Neural crest cell (in vitro differentiated cells): Measurements from ENCODE around the gene OR2J3. TPM values are rescaled to one million over a fixed set of nuclear protein-coding genes. Genes with fewer than 3 reads are reported as not detected.
"Not testable (repeated sequence)": the region's sequence is repeated elsewhere in the genome, so short reads cannot be mapped to it uniquely, and the experiment has no call there.

Experiments
- DNase-seq: peaks from one replicate; pipeline ENCODE4 v3.0.0; 2021; ENCODE audit warnings: low read depth, mixed read lengths, low spot score
- H3K27ac Mint-ChIP-seq: one replicate; pipeline ENCODE4 v1.8.0; 2021; ENCODE audit warnings: mild to moderate bottlenecking, mixed read lengths; ENCODE audit not compliant: unreplicated experiment
- H3K27me3 Mint-ChIP-seq: 2 replicates; pipeline ENCODE4 v1.8.0; 2021; ENCODE audit warnings: low read depth, mild to moderate bottlenecking, mixed read lengths
- H3K36me3 Mint-ChIP-seq: 2 replicates; pipeline ENCODE4 v1.8.0; 2021; ENCODE audit warnings: low read depth, mild to moderate bottlenecking, mixed read lengths
- H3K4me1 Mint-ChIP-seq: 2 replicates; pipeline ENCODE4 v1.8.0; 2021; ENCODE audit warnings: mixed read lengths
- H3K4me3 Mint-ChIP-seq: one replicate; pipeline ENCODE4 v1.8.0; 2021; ENCODE audit warnings: mild to moderate bottlenecking, mixed read lengths
- H3K9me3 Mint-ChIP-seq: 2 replicates; pipeline ENCODE4 v1.8.0; 2021; ENCODE audit warnings: mixed read lengths
- CTCF ChIP-seq: fragments of 200-600 bp; sonication (generic); conservative IDR thresholded peaks from 2 replicates; pipeline ENCODE4 v1.5.0; 2021; ENCODE audit warnings: antibody characterized with exemption, mild to moderate bottlenecking
- total RNA-seq: library from RNA; stranded (reverse); gene quantifications from 2 replicates; pipeline ENCODE4 v1.2.1, GENCODE V29; 2021

The OR2J3 gene
- total RNA-seq, 1 donor from 2014 or later: not detected

GRCh38 chr6:29087213-29087612, 20.6 kb upstream of the OR2J3 start, which contains the start of gene OR2B3:
Gene OR2B3 (minus strand): TSS chr6:29087313. CDS start chr6:29087248, 65 bp downstream.
- Mint-ChIP-seq H3K27ac (no peak within 1 kb of the TSS), H3K4me3 (no peak within 1 kb of the TSS), H3K4me1 (no peaks in the 10 kb centered on the region), H3K9me3 (no peaks in the 10 kb centered on the region), H3K36me3 (no peaks in the 10 kb centered on the region), H3K27me3 (peaks cover 4% of the 10 kb centered on the region)
- TF ChIP-seq CTCF: no peak
- DNase-seq: no peak

- TF ChIP-seq CTCF: no peak
- no peaks in the 10 kb centered on the region for H3K36me3 Mint-ChIP-seq
- H3K4me3 Mint-ChIP-seq: no peak overlapping the region
These were observed 14.9 kb upstream of the OR2J3 start for GRCh38 chr6:29092957-29093356.

GRCh38 chr6:29097803-29098202, 10.1 kb upstream of the OR2J3 start:
- no peak for TF ChIP-seq CTCF
- Mint-ChIP-seq H3K36me3 (no peaks in the 10 kb centered on the region), H3K4me3 (no peak overlapping the region)

More at GRCh38 chr6:29092957-29093356, 14.9 kb upstream of the OR2J3 start:
- no peak for DNase-seq
- no peak overlapping the region for H3K27ac Mint-ChIP-seq
- peaks cover 3% of the 10 kb centered on the region for H3K27me3 Mint-ChIP-seq
- H3K4me1 Mint-ChIP-seq: no peaks in the 10 kb centered on the region
- no peaks in the 10 kb centered on the region for H3K9me3 Mint-ChIP-seq

GRCh38 chr6:29099190-29099589, 8.7 kb upstream of the OR2J3 start, which contains the start of gene OR2J1:
Gene OR2J1 (plus strand): TSS chr6:29099490. CDS start chr6:29100943, 1,453 bp downstream.
- Mint-ChIP-seq H3K27me3 (peaks cover 26% of the 10 kb centered on the region), H3K27ac (no peak within 1 kb of the TSS), H3K36me3 (no peaks in the 10 kb centered on the region), H3K4me1 (no peaks in the 10 kb centered on the region), H3K9me3 (peaks cover 4% of the 10 kb centered on the region), H3K4me3 (no peak within 1 kb of the TSS)
- TF ChIP-seq CTCF: no peak
- no peak for DNase-seq

More at GRCh38 chr6:29097803-29098202, 10.1 kb upstream of the OR2J3 start:
- no peaks in the 10 kb centered on the region for H3K9me3 Mint-ChIP-seq
- no peaks in the 10 kb centered on the region for H3K4me1 Mint-ChIP-seq
- DNase-seq: no peak
- no peak overlapping the region for H3K27ac Mint-ChIP-seq
- H3K27me3 Mint-ChIP-seq: peaks cover 22% of the 10 kb centered on the region

GRCh38 chr6:29112135-29112534, 4.3 kb downstream of the OR2J3 start:
- Mint-ChIP-seq H3K27me3 (peaks cover 45% of the 10 kb centered on the region), H3K27ac (no peak overlapping the region), H3K4me3 (no peak overlapping the region), H3K36me3 (no peaks in the 10 kb centered on the region), H3K4me1 (no peaks in the 10 kb centered on the region), H3K9me3 (no peaks in the 10 kb centered on the region)
- DNase-seq: no peak
- TF ChIP-seq CTCF: no peak

- not testable (repeated sequence) for H3K36me3 Mint-ChIP-seq, H3K4me3 Mint-ChIP-seq, H3K27ac Mint-ChIP-seq, H3K9me3 Mint-ChIP-seq, H3K4me1 Mint-ChIP-seq, DNase-seq
- peaks cover 26% of the 10 kb centered on the region for H3K27me3 Mint-ChIP-seq
These were observed 7.1 kb downstream of the OR2J3 start for GRCh38 chr6:29114964-29115363.
